HG03159 (cell line): ENCODE results near the gene R3HDML.
"Not testable (repeated sequence)": the region's sequence is repeated elsewhere in the genome, so short reads cannot be mapped to it uniquely, and the experiment has no call there.

Source experiments
- ATAC-seq: cut with Tn5 transposase; IDR thresholded peaks from one replicate; pipeline ENCODE4 v1.9.1; 2021; ENCODE audit warnings: mild to moderate bottlenecking, moderate library complexity; ENCODE audit not compliant: unreplicated experiment

R3HDML gene

DNA sequence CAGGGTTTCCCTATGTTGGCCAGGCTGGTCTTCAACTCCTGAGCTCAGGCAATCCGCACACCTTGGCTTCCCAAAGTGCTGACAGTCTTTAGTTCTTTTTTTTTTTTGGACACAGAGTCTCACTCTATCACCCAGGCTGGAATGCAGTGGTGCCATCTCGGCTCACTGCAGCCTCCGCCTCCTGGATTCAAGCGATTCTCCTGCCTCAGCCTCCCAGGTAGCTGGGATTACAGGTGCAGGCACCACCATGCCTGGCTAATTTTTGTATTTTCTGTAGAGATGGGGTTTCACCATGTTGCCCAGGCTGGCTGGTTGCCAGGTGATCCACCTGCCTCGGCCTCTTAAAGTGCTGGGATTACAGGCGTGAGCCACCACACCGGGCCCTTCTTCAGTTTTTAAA, 9.1 kb upstream of the R3HDML start:
- not testable (repeated sequence) for ATAC-seq

- no peak for ATAC-seq
These were observed 8.4 kb upstream of the R3HDML start for GRCh38 chr20:44328428-44328827.

DNA sequence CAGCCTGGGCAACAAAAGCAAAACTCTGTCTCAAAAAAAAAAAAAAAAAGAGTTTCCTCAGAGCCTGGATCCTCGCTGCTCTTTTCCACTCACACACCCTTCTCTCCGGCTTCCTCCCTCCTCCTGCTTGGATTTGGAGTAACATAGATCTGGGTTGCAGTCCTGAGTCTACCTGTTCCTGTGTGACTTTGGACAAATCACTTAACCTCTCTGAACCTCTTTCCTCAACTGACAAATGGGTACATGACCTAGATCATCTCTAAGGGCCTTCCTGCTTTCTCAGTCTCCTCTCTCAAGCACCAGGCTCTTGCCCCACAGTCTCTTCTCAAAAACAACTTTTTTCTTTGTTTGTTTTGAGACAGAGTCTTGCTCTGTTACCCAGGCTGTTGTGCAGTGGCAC, 5.6 kb upstream of the R3HDML start:
- no peak for ATAC-seq

- ATAC-seq: no peak
These were observed 2.5 kb upstream of the R3HDML start for GRCh38 chr20:44334306-44334705.

- no peak for ATAC-seq
These were observed 2.1 kb upstream of the R3HDML start for GRCh38 chr20:44334709-44335108.

GRCh38 chr20:44335675-44336074, 1.2 kb upstream of the R3HDML start:
- no peak for ATAC-seq

DNA sequence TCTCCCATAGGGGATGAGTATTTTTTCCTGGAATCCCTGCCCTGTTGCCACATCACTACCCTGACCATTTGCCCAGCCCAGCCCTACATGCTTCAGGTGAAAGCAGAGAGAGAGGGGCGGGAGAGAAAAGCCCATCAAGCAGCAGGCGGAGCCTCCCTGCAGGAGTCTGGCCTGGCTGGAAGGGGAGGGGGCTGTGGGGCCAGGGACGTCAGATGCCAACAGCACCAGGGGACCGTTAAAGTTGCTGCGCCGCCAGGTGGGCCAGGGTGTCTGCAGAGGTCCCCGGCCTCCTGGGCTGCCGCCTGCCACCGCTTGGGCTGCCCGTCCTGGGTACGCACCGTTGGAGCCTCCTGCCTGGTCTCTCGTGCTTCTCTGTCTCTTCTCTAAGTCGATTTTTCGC, 757 bp upstream of the R3HDML start:
- no peak for ATAC-seq

DNA sequence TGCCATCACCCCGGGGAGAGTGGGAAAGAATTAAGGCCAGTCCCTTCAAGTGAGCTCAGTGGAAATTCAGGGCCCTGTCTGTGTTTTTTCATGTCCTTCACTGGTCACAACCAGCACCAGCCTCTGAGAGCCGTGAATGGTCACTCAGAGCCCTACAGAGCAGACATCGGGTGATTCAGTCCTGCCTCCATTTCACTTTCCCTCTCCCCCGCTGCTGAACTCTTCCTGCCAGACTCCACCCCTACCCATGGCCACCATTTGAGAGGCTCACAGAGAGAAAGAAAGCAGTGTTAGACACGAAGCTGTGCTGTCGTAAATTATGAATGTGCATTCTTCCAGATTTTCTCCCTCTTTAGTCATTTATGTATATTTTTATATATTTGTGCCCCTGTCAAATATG, 5.4 kb downstream of the R3HDML start:
- no peak for ATAC-seq

GRCh38 chr20:44343162-44343675, 6.4 kb downstream of the R3HDML start:
- ATAC-seq: no peak

- no peak for ATAC-seq
These were observed 7.9 kb downstream of the R3HDML start for GRCh38 chr20:44344723-44345122.

DNA sequence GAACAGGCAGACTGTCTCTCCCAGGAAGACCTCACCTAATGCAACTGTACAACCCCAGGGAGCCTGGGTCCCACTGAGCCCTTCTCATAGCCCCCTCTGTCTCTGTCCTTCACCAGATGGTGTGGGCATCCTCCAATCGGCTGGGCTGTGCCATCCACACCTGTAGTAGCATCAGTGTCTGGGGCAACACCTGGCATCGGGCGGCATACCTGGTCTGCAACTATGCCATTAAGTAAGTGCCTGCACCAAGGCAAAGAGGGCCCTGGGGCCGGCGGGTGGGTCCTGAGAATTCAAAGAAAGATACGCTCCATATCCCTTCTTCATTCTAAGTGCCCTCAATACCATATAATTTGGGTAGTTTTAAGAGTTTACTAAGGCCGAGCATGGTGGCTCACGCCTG, 8.3 kb downstream of the R3HDML start:
- ATAC-seq: no peak

DNA sequence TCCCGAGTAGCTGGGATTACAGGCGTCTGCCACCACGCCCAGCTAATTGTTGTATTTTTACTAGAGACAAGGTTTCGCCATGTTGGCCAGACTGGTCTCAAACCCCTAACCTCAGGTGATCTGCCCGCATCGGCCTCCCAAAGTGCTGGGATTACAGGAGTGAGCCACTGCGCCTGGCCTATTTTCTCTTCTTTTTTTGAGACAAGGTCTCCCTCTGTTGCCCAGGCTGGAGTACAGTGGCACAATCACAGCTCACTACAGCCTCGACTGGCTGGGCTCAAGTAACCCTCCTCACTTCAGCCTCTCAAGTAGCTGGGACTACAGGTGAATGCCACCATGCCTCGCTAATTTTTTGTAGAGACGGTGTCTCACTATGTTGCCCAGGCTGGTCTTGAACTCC, 9.1 kb downstream of the R3HDML start:
- ATAC-seq: not testable (repeated sequence)

DNA sequence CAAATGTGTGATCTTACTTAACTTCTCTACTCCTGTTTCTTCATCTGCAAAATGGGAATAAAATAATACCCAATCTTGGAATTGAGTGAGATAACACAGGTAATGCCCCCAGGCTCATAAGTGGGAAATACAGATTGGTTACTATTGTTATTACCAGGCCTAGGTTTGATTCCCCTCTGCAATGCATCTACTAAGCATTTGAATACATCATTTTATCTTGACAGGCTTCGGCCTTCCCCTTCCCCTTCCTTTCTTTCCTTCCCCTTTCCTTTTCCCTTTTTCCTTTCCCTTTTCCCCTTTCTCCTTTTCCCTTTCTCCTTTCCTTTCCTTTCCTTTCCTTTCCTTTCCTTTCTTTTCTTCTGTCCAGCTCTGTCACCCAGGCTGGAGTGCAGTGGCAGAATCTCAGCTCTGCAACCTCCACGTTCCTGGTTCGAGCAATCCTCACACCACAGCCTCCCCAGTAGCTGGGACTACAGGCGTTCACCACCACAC, 11.4 kb downstream of the R3HDML start:
- no peak for ATAC-seq

DNA sequence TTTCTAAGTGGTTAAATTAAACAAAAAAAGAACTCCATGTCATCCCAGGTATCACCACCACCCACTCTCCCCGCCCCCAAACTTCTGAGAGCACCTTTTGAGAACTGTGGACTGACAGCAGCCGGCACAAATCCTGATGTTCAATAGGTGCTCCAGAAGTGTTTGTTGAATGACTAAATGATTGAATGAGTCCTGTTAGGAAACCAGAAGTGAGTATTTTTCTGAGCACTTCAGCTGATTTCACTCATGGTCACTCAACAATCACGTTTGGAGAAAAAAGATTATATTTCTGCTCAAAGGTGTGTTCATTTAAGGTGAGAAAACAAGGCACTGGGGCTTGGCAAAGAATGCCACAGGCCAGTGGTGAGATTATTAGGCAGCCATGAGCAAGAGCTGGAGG, 12.5 kb downstream of the R3HDML start:
- ATAC-seq: no peak

DNA sequence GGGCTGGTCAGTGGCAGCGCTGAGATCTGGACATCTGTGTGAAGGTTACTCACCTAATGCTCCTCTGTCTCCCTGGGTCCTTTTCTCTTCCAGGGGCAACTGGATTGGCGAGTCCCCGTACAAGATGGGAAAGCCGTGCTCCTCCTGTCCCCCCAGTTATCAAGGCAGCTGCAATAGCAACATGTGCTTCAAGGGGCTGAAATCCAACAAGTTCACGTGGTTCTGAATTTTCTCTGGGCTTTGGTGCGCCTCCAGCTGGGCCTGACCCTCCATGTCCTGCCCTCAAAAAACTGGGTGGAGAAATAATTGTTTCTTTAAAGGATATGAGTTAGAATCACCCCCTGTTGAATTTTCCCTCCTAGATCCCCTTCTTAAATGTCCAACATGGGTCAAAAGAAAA, 13.7 kb downstream of the R3HDML start:
- ATAC-seq: no peak

GRCh38 chr20:44354979-44355497, 18.2 kb downstream of the R3HDML start:
- ATAC-seq: no peak

DNA sequence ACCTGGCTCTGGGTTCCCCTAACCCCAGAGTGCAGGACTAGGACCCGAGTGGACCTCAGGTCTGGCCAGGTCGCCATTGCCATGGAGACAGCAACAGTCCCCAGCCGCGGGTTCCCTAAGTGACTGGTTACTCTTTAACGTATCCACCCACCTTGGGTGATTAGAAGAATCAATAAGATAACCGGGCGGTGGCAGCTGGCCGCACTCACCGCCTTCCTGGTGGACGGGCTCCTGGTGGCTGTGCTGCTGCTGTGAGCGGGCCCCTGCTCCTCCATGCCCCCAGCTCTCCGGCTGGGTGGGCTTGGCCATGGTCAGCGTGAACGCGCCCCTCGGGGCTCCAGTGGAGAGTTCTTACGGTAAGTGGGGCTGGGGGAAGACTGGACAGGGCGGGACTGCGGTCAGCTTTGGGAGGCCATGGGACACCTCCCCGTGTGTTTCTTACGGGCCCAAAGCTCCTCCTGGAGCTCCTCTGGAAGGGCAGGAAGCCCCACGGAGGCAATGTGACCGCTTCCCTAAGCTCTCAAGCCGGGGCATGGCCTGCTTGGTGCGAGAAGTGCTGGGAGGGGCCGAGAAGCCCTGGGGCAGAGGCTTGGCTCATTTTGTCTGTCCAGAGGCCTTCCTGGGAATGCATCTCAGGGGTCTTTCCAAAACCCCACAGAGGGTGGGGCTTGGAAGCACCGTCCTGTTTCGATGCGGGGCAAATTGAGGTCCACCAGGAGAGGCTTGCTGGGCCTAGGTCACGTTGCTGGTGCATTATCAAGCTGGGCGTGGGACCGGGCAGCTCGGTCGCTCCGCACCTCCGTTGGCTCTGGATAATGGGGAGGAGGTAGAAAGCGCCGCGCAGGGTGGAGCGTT, 18.9 kb downstream of the R3HDML start, which contains the start of gene HNF4A:
HNF4A (plus strand) TSS at position 202 of the 855 bp plus-strand sequence; CDS start at position 308, 106 bp downstream.
- ATAC-seq: no peak

- ATAC-seq: no peak
These were observed 19.5 kb downstream of the R3HDML start for GRCh38 chr20:44356353-44356723.

DNA sequence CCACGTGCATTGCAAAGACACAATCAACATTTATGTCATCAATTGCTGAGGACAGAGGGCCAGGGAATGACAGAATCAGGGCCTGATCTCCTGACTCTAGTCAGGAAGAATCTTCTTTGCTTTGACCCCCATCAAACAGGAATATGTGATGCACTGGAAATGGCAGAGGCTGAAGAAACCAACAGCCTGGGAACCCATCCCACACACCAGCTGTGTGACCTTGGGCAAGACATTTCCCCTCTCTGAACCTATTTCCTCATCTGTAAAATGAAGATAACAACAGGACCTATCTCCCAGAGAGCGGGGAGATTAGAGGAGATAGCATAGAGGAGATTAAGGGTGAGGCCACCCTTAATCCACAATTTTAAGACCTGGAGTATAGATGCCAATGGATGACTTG, 20.2 kb downstream of the R3HDML start:
- no peak for ATAC-seq

GRCh38 chr20:44357555-44358125, 20.8 kb downstream of the R3HDML start:
- no peak for ATAC-seq

DNA sequence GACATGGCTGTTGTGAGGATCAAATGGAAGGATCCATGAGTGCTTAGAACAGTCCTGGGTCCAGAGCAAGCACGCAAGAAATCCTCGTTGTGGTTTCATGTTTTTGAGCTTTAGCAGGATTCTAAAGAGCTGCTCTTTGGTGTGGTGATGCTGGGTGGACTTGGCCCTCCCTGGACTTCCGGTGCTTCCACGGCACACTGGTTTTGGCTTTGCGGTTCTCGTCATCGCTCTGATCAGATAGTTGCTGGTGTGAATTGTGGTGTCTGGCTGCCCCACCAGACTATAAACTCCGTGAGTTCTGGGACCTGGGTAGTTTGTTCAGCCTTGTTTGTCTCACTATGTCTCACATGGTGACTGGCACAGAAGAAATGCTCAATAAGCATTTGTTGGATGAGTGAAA, 21.9 kb downstream of the R3HDML start:
- no peak for ATAC-seq

DNA sequence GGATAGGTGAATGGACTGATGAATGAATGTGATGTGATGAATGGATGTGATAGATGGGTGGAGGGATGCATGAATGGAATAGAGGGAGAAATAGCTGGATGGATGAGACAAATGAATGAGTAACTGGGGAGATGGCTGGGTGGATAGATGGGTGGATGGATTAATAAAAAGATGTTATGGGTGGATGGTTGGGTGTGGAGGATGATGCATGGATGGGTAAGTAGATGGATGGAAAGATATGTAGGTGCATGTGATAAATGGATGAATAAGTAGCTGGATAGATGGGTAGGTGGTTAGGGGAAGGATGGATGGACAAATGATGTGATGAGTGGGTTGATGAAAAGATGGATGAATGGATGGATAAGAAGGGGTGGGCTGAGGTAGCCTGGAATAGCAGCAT, 23.4 kb downstream of the R3HDML start:
- no peak for ATAC-seq
